ENCODE data around the gene GSC2.

DNA sequence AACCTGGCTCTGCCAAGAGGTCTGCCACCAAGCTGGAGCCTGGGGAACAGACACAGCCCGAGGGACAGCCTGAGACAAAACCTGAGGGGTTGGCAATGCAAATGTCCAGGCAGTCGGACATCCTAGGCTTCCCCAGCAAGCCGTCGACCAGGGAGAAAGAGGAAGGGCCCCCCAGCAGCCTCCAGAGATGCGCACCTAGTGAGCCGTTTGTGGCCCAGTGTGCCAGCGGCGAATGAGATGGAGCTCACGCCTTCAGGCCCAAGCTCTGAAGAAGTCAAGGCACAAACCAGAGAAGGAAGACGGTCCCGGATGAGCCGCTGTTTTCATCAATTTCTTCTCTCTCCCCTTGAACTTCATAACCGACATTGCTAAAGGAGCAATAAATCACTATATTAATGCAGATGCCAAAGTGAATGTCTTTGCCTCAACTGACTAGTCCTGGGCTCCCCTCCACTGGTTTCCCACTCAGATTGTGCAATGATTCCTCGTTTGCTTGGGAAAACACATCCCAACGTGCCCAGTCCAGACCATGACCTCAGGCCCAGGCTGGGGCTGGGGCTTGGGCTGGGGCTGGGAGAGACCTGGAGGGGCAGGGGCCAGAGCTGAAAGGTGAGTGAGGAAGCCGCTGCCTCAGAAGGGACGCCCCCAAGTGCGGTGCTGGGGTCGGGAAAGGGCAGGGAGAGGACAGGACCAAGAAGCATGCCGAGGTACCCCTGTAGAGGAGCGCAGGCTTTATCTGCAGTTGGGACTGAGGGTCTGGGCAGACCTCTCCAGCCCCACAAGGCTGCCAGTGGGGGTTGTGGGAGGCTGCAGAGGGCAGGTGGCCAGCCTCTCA, 24.4 kb downstream of the GSC2 start:
- TF ChIP-seq, protein P1, sequence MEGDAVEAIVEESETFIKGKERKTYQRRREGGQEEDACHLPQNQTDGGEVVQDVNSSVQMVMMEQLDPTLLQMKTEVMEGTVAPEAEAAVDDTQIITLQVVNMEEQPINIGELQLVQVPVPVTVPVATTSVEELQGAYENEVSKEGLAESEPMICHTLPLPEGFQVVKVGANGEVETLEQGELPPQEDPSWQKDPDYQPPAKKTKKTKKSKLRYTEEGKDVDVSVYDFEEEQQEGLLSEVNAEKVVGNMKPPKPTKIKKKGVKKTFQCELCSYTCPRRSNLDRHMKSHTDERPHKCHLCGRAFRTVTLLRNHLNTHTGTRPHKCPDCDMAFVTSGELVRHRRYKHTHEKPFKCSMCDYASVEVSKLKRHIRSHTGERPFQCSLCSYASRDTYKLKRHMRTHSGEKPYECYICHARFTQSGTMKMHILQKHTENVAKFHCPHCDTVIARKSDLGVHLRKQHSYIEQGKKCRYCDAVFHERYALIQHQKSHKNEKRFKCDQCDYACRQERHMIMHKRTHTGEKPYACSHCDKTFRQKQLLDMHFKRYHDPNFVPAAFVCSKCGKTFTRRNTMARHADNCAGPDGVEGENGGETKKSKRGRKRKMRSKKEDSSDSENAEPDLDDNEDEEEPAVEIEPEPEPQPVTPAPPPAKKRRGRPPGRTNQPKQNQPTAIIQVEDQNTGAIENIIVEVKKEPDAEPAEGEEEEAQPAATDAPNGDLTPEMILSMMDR (IDR thresholded peaks at IDR 0.05): no peak
- TF ChIP-seq POLR2AphosphoS5 (IDR thresholded peaks at IDR 0.05): no peak
